ENCODE results near the gene AMN. TPM values are rescaled to one million over a fixed set of nuclear protein-coding genes. Genes with fewer than 3 reads are reported as not detected.

Gene AMN
- total RNA-seq, 4 donors from 2014 or later: 89.1 to 1,110 (median 806) TPM

DNA sequence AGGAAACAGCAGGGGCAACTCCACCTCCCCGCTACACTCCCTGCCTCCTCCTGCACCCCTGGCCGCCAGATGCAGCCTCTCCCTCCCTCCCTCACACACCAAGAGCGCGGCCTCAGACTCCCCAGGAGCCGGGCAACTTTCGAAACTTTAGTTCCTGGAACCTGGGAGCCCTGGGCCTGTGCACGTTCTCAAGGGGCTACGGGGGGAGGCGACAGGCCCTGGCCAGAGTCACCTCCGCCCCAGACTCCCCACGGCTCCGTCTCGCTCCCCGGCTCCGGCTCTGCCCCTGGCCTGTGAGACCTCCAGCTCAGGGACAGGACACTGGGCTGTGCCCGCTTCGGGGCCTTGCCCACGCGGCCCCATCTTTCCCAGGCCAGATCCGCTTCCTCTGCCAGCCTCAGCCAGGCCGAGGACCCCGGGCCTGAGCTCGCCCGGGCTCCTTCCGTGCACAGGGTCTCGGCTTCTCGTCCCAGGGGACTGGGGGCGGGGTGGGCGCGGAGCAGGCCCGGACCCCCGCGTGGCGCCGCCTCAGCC is 5.5 kb downstream of the AMN start:
- Histone ChIP-seq H3K27ac (peak overlapping the region; percentile 59 to 97 (median 92)), H3K4me3 (peak overlapping the region; percentile 44 to 69 (median 60)), H3K4me1 (peaks cover 0 to 51% (median 36%) of the 10 kb centered on the region in 4 donors), H3K36me3 (peaks cover 0 to 10% (median 0%) of the 10 kb centered on the region in 3 donors), H3K27me3 (peaks cover 0 to 25% of the 10 kb centered on the region in 2 donors), H3K9me3 (no peaks in the 10 kb centered on the region)
- TF ChIP-seq POLR2A (IDR thresholded peaks at IDR 0.05): no peak
- TF ChIP-seq, protein P1, sequence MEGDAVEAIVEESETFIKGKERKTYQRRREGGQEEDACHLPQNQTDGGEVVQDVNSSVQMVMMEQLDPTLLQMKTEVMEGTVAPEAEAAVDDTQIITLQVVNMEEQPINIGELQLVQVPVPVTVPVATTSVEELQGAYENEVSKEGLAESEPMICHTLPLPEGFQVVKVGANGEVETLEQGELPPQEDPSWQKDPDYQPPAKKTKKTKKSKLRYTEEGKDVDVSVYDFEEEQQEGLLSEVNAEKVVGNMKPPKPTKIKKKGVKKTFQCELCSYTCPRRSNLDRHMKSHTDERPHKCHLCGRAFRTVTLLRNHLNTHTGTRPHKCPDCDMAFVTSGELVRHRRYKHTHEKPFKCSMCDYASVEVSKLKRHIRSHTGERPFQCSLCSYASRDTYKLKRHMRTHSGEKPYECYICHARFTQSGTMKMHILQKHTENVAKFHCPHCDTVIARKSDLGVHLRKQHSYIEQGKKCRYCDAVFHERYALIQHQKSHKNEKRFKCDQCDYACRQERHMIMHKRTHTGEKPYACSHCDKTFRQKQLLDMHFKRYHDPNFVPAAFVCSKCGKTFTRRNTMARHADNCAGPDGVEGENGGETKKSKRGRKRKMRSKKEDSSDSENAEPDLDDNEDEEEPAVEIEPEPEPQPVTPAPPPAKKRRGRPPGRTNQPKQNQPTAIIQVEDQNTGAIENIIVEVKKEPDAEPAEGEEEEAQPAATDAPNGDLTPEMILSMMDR (IDR thresholded peaks at IDR 0.05): no peak
- peak in 1 of 3 donors; percentile 79 for DNase-seq

DNA sequence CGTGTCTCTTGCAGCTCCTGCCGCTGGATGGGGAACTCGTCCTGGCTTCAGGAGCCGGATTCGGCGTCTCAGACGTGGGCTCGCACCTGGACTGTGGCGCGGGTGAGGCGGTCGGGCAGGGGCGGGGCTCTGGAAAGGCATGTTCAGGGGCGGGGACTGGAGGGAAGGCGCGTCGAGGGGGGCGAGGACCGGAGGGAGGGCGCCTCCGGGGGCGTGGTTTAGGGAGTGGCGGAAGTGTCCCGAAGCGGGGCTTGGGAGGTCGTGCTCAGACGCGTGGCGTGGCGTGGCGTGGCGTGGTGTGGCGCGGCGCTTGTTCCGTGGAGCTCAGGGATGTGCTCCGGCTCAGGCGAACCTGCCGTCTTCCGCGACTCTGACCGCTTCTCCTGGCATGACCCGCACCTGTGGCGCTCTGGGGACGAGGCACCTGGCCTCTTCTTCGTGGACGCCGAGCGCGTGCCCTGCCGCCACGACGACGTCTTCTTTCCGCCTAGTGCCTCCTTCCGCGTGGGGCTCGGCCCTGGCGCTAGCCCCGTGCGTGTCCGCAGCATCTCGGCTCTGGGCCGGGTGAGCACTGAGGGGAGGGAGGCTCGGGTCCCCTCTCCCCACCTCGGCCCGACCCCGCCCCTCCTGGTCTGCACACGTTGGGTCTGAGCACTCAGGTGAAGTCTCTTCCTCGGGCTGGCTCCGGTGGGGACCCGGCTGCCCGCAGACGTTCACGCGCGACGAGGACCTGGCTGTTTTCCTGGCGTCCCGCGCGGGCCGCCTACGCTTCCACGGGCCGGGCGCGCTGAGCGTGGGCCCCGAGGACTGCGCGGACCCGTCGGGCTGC is 6.2 kb downstream of the AMN start:
- peaks cover 0 to 44% (median 30%) of the 10 kb centered on the region in 4 donors for H3K4me1 ChIP-seq
- peaks cover 0 to 17% (median 0%) of the 10 kb centered on the region in 3 donors for H3K36me3 ChIP-seq
- peak overlapping the region; percentile 44 to 69 (median 60) for H3K4me3 ChIP-seq
- peak; percentile 90 to 98 (median 96) for DNase-seq
- H3K27me3 ChIP-seq: peaks cover 0 to 23% of the 10 kb centered on the region in 2 donors
- TF ChIP-seq POLR2A (IDR thresholded peaks at IDR 0.05): peak; percentile 86 to 96
- TF ChIP-seq, protein P1 (IDR thresholded peaks at IDR 0.05): no peak
- no peaks in the 10 kb centered on the region for H3K9me3 ChIP-seq
- peak overlapping the region; percentile 59 to 97 (median 92) for H3K27ac ChIP-seq

DNA sequence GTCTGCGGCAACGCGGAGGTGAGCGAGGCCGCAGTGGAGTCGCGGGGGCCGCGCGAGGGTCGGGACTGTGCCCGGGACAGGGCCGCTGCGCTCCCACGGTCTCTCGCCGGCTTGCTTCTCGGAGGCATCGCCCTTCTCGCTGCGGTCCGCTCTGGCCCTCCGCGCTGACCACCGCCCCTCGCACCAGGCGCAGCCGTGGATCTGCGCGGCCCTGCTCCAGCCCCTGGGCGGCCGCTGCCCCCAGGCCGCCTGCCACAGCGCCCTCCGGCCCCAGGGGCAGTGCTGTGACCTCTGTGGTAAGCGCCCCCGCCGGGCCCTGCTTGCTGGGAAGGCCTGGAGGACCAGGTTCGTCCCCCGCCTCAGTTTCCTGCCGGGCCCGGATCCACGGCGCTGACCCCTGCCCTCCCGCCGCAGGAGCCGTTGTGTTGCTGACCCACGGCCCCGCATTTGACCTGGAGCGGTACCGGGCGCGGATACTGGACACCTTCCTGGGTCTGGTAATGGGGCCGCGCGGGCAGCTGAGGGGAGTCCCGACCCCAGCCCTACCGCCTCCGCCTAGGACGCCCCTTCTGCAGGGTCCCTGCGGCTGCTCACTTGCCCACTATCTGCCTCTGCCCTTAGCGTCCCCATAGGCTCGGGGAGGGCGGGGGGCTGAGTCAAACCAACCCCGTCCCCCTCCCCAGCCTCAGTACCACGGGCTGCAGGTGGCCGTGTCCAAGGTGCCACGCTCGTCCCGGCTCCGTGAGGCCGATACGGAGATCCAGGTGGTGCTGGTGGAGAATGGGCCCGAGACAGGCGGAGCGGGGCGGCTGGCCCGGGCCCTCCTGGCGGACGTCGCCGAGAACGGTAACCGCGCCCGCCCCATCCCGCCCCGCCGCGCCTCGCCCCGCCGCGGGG is 7.0 kb downstream of the AMN start:
- Histone ChIP-seq H3K27me3 (peaks cover 0 to 23% of the 10 kb centered on the region in 2 donors), H3K4me1 (peaks cover 0 to 35% (median 25%) of the 10 kb centered on the region in 4 donors), H3K36me3 (peaks cover 0 to 20% (median 0%) of the 10 kb centered on the region in 3 donors), H3K4me3 (peak overlapping the region; percentile 44 to 69 (median 60)), H3K9me3 (no peaks in the 10 kb centered on the region), H3K27ac (peak overlapping the region; percentile 7 to 97 (median 92))
- TF ChIP-seq, protein P1 (IDR thresholded peaks at IDR 0.05): peak in 1 of 6 experiments; percentile 5
- no peak for TF ChIP-seq POLR2A (IDR thresholded peaks at IDR 0.05)
- peak in 1 of 3 donors; percentile 66 for DNase-seq

DNA sequence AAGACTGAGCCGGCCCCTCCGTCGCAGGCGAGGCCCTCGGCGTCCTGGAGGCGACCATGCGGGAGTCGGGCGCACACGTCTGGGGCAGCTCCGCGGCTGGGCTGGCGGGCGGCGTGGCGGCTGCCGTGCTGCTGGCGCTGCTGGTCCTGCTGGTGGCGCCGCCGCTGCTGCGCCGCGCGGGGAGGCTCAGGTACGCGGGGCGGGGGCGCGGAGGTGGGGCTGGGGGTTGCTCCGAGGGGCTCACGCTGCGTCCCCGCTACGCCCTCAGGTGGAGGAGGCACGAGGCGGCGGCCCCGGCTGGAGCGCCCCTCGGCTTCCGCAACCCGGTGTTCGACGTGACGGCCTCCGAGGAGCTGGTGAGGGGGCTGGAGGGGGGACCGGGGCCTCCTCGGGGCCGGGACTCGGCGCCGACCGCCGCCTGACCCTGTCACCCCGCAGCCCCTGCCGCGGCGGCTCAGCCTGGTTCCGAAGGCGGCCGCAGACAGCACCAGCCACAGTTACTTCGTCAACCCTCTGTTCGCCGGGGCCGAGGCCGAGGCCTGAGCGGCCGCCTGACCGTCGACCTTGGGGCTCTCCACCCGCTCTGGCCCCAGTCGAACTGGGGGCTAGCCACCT is 7.8 kb downstream of the AMN start:
- H3K9me3 ChIP-seq: no peaks in the 10 kb centered on the region
- H3K4me3 ChIP-seq: peak overlapping the region; percentile 44 to 69 (median 60)
- no peak for TF ChIP-seq POLR2A (IDR thresholded peaks at IDR 0.05)
- TF ChIP-seq, protein P1 (IDR thresholded peaks at IDR 0.05): peak in 2 of 6 experiments; percentile 0 to 3
- DNase-seq: no peak
- H3K4me1 ChIP-seq: peaks cover 0 to 31% (median 25%) of the 10 kb centered on the region in 4 donors
- peak overlapping the region; percentile 25 to 97 (median 92) for H3K27ac ChIP-seq
- H3K27me3 ChIP-seq: peaks cover 0 to 23% of the 10 kb centered on the region in 2 donors
- H3K36me3 ChIP-seq: peaks cover 0 to 20% (median 0%) of the 10 kb centered on the region in 3 donors

All from Peyer's patch (tissue), 4 donors.